GM13976 (cell line): ENCODE measurements around the gene PLEKHA8.

Experiments used
- DNase-seq: peaks from one replicate; pipeline ENCODE4 v3.0.0; 2012; ENCODE audit warnings: low spot score
- in situ Hi-C: fragments of 300-500 bp; cut with MboI; formaldehyde crosslinking; loops from one replicate; pipeline ENCODE4 v1.12.0; 2022; ENCODE audit warnings: low sequenced_read_pairs, mixed read lengths, inconsistent platforms; ENCODE audit not compliant: unreplicated experiment
- TF ChIP-seq, protein P1 (sequence below): IDR thresholded peaks from 2 replicates; pipeline ENCODE4 v1.5.1; 2012; ENCODE audit warnings: borderline replicate concordance, mild to moderate bottlenecking; ENCODE audit not compliant: insufficient read depth; ENCODE audit errors: extremely low read depth, missing control alignments, control extremely low read depth

The PLEKHA8 gene

DNA sequence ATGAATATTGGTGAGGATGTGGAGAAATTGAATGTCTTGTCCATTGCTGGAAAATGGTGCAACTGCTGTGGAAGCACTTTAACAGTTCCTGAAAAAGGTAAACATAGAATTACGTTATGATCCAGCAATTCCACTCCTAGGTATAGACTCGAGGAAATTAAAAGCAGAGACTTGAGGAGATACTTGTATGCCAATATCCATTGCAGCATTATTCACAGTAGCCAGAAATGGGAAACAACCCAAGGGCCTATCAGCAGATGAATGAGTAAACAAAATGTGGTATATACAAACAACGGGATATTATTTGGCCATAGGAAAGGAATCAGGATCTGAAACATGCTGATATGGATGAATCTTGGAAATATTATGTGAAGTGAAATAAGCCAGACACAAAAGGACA lies 74.1 kb downstream of the PLEKHA8 start:
- in situ Hi-C loops, result no loop called here
- TF ChIP-seq, protein P1, sequence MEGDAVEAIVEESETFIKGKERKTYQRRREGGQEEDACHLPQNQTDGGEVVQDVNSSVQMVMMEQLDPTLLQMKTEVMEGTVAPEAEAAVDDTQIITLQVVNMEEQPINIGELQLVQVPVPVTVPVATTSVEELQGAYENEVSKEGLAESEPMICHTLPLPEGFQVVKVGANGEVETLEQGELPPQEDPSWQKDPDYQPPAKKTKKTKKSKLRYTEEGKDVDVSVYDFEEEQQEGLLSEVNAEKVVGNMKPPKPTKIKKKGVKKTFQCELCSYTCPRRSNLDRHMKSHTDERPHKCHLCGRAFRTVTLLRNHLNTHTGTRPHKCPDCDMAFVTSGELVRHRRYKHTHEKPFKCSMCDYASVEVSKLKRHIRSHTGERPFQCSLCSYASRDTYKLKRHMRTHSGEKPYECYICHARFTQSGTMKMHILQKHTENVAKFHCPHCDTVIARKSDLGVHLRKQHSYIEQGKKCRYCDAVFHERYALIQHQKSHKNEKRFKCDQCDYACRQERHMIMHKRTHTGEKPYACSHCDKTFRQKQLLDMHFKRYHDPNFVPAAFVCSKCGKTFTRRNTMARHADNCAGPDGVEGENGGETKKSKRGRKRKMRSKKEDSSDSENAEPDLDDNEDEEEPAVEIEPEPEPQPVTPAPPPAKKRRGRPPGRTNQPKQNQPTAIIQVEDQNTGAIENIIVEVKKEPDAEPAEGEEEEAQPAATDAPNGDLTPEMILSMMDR, result no peak
- DNase-seq, result no peak

DNA sequence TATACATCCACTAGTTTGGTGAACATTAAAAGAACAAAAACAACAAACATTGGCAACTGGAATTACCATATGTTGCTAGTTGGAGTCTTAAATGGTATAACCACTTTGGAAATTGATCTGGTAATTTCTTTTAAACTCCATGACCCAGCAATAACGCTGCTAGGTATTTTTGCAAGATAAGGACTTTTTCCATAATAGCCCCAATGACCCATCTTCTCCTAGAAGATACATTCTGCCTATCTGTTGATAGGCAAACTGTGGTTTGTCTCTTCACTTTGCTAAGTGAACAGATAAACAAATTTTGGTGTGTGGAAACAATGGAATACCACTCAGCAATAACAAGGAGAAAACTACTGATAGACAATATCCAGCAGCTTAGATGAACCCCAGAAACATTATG lies 75.9 kb downstream of the PLEKHA8 start:
- TF ChIP-seq, protein P1, result no peak
- in situ Hi-C loops, result no loop called here
- DNase-seq, result no peak

DNA sequence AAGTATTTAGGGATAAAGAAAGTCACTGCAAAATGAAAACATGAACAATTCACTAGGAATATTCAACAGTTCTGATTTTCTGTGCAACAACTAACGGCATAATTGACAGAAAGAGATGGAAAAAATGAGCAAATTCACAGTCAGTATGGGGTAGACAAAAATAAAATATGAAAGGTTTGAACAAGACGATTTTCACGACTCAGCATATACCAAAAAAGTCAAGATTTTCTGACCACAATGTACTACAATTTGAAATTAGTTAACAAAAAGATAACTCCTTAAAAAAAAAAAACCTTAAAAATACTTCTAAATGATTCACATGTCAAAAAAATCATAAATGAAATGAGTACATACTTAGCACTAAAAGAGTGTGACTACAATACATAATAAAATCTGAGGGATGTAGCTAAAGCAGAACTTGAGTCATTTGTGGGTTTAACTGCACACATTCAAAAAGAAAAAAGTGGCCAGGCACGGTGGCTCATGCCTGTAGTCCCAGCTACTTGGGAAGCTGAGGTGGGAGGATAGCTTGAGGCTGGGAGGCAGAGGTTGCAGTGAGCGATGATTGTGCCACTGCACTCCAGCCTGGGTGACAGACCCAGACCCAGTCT lies 84.0 kb downstream of the PLEKHA8 start:
- no peak for DNase-seq
- in situ Hi-C loops, result no loop called here
- TF ChIP-seq, protein P1, result no peak

DNA sequence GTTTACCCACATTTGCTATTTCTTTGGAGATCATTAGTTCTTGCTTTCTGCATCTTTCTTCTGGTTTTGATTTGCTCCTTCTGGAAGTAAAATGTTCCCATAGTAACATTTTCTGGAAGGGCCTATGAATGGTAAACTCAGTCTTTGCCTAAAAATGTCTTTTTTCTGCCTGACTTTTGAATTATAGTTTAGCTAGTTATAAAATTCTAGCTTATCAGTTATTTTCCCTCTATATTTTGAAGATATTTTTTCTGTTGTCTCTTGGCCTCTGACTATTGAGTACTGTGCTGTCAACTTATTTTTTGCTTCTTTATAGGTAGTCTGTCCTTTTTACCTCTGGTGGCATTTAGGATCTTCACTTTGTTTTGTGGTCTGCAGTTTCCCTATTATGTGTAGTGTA lies 84.9 kb downstream of the PLEKHA8 start:
- TF ChIP-seq, protein P1, result no peak
- no peak for DNase-seq
- in situ Hi-C loops, result no loop called here

DNA sequence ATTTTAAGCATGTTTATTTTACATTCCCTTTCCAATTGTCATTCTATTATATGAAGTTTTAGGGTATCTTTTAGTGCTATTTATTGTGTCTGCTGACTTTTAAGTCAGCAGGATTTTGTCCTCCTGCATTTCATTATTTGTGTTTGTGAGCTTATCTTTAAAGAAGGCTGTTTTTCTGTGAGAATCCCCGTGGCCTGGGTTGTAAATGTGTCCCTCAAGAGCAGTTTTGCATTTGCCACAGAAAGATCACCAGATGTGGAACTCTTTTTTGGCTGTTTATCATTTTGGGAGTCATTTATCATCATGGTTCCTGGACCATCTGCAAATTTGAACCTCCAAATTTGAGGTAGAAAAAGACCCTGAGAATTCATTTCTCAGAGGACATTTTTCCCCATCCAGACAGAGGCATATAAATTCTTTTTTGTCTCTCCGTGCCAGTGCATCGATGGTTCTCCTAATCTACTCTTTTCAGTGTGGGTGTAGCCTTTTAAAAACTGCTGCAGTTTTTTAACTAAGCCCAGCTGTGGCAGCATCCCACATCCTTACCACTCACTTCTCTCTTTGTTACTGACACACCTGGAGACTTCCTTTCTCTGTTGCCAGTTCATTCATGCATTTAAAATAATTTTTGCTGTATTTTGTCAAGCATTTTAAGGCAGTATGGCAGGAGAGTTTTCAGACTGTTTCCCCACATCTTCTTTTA lies 86.5 kb downstream of the PLEKHA8 start:
- in situ Hi-C loops, result no loop called here
- TF ChIP-seq, protein P1, result no peak

DNA sequence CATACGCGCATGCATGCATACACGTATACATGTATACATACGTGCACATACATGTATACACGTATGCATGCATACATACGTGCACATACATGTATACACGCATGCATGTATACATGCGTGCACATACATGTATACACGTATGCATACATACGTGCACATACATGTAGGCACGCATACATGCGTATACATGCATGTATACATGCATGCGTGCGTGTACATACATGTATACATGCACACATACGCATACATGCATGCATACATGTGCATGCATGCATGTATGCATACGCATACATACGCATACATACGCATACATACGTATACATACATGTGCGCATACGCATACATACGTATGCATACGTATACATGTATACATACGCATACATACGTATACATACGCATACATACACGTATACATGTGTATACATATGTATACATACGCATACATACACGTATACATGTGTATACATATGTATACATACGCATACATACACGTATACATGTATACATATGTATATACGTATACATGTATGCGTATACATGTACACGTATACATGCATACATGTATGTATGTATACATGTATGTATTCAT lies 87.6 kb downstream of the PLEKHA8 start:
- no peak for DNase-seq
- in situ Hi-C loops, result no loop called here
- TF ChIP-seq, protein P1, result no peak

More for the DNA sequence above, 86.5 kb downstream of the PLEKHA8 start:
- DNase-seq, result no peak

DNA sequence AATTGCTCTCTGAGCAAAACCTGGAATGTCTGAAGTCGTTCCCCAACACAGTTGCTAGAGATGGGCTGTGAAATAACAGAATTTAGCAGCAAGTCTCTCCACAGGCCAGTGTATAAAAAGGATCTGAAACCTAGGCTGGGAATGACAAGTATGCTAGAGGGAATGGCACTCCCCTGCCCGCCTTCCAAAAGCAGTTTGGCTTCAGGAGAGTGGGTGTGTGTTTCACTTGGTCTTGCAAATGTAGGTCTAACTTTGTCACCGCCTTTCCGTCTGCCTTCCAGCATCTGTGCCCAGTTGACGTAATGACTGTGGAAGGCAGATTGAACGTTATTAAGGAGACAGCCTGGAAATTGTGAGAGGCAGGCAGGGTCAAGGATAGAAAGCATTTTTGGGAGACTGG lies 88.6 kb downstream of the PLEKHA8 start:
- in situ Hi-C loops, result no loop called here
- TF ChIP-seq, protein P1, result no peak
- no peak for DNase-seq
